IPS DF 4.7 (cell line): ENCODE data around the gene WNT11.
"Not testable (repeated sequence)": the region's sequence is repeated elsewhere in the genome, so short reads cannot be mapped to it uniquely, and the experiment has no call there.

Experiments
- DNase-seq: peaks from one replicate; pipeline ENCODE4 v3.0.0-alpha.2; 2013; ENCODE audit warnings: low spot score; ENCODE audit errors: extremely low read depth

The WNT11 gene

GRCh38 chr11:76203131-76203925 lies 3.0 kb downstream of the WNT11 start:
- no peak for DNase-seq

GRCh38 chr11:76201672-76202412 lies 4.5 kb downstream of the WNT11 start:
- DNase-seq = no peak

- no peak for DNase-seq
These were observed 5.2 kb downstream of the WNT11 start for GRCh38 chr11:76201056-76201455.

GRCh38 chr11:76200006-76200940 lies 6.0 kb downstream of the WNT11 start:
- no peak for DNase-seq

GRCh38 chr11:76198691-76199090 lies 7.6 kb downstream of the WNT11 start:
- DNase-seq = not testable (repeated sequence)

- no peak for DNase-seq
These were observed 8.2 kb downstream of the WNT11 start for GRCh38 chr11:76197941-76198640.

- DNase-seq = no peak
These were observed 9.0 kb downstream of the WNT11 start for GRCh38 chr11:76197332-76197731.

GRCh38 chr11:76196849-76197248 lies 9.5 kb downstream of the WNT11 start:
- no peak for DNase-seq

GRCh38 chr11:76194872-76195668 lies 11.2 kb downstream of the WNT11 start:
- DNase-seq = no peak

GRCh38 chr11:76193219-76193618 lies 13.1 kb downstream of the WNT11 start:
- DNase-seq = no peak

- no peak for DNase-seq
These were observed 15.9 kb downstream of the WNT11 start for GRCh38 chr11:76190376-76190775.

GRCh38 chr11:76189682-76190081 lies 16.6 kb downstream of the WNT11 start:
- DNase-seq = no peak

GRCh38 chr11:76188873-76189272 lies 17.4 kb downstream of the WNT11 start:
- no peak for DNase-seq

- no peak for DNase-seq
These were observed 19.5 kb downstream of the WNT11 start for GRCh38 chr11:76186776-76187279.

GRCh38 chr11:76185931-76186401 lies 20.3 kb downstream of the WNT11 start:
- DNase-seq = no peak

- no peak for DNase-seq
These were observed 20.8 kb downstream of the WNT11 start for GRCh38 chr11:76185511-76185910.

GRCh38 chr11:76184551-76184993 lies 21.7 kb downstream of the WNT11 start:
- no peak for DNase-seq

- no peak for DNase-seq
These were observed 24.9 kb downstream of the WNT11 start for GRCh38 chr11:76181371-76181770.

GRCh38 chr11:76179147-76179546 lies 27.2 kb downstream of the WNT11 start:
- DNase-seq = no peak

- DNase-seq = no peak
These were observed 29.0 kb downstream of the WNT11 start for GRCh38 chr11:76177250-76177686.
